Smooth muscle cell (in vitro differentiated cells): Measurements from ENCODE around the gene MPPED1. TPM values are rescaled to one million over a fixed set of nuclear protein-coding genes. Genes with fewer than 3 reads are reported as not detected.

Source experiments
- DNase-seq: peaks from one replicate; lab custom pipeline; 2025; ENCODE audit not compliant: unreplicated experiment; lab: John Stamatoyannopoulos, UW
- H2AFZ ChIP-seq: fragments of 200-600 bp; sonication (generic); 2 replicates; pipeline ENCODE4 v1.6.0; 2016; ENCODE audit warnings: antibody characterized with exemption, low read depth, mild to moderate bottlenecking
- H3F3A ChIP-seq: fragments of 200-600 bp; sonication (generic); 2 replicates; pipeline ENCODE4 v1.6.0; 2017; ENCODE audit warnings: antibody characterized with exemption, low read depth
- H3K27ac ChIP-seq: fragments of 200-600 bp; sonication (generic); 2 replicates; pipeline ENCODE4 v1.5.1; 2016; ENCODE audit warnings: low read depth, mild to moderate bottlenecking
- H3K27me3 ChIP-seq: fragments of 200-600 bp; sonication (generic); 2 replicates; pipeline ENCODE4 v1.6.1; 2016; ENCODE audit warnings: low read depth, mild to moderate bottlenecking
- H3K36me3 ChIP-seq: fragments of 200-600 bp; sonication (generic); 2 replicates; pipeline ENCODE4 v1.5.1; 2016; ENCODE audit warnings: low read depth
- H3K4me1 ChIP-seq: fragments of 200-600 bp; sonication (generic); 2 replicates; pipeline ENCODE4 v1.5.1; 2016; ENCODE audit warnings: low read depth
- H3K4me2 ChIP-seq: fragments of 200-600 bp; sonication (generic); 2 replicates; pipeline ENCODE4 v1.6.0; 2016; ENCODE audit warnings: mild to moderate bottlenecking
- H3K4me3 ChIP-seq: fragments of 200-600 bp; sonication (generic); 2 replicates; pipeline ENCODE4 v1.5.1; 2016; ENCODE audit warnings: mild to moderate bottlenecking
- H3K79me2 ChIP-seq: fragments of 200-600 bp; sonication (generic); 2 replicates; pipeline ENCODE4 v1.6.0; 2016; ENCODE audit warnings: low read depth, mild to moderate bottlenecking
- H3K9ac ChIP-seq: fragments of 200-600 bp; sonication (generic); 2 replicates; pipeline ENCODE4 v1.6.0; 2016; ENCODE audit warnings: low read depth
- H3K9me3 ChIP-seq: fragments of 200-600 bp; sonication (generic); replicated peaks from 2 replicates; pipeline ENCODE4 v1.5.1; 2016; ENCODE audit warnings: low read depth
- H4K20me1 ChIP-seq: fragments of 200-600 bp; sonication (generic); 2 replicates; pipeline ENCODE4 v1.6.0; 2016; ENCODE audit warnings: low read depth
- WGBS: methylation state at CpG from one replicate; pipeline ENCODE4 v1.1.7; 2016; ENCODE audit warnings: low lambda C conversion rate; 5-methylcytosine and 5-hydroxymethylcytosine counted together
- polyA plus RNA-seq: library from polyadenylated mRNA; unstranded; fragments of >200 nt; fragmentation: Nextera tagmentation; extraction: Ambion mirVana; gene quantifications from 2 replicates; pipeline ENCODE4 v1.2.1, GENCODE V29; 2016
- total RNA-seq: library from RNA; depleted of rRNA; stranded (reverse); fragments of >200 nt; gene quantifications from 2 replicates; pipeline ENCODE4 v1.2.3, GENCODE V29; 2014
- TF ChIP-seq, protein P1 (sequence below): fragments of 200-600 bp; sonication (generic); IDR thresholded peaks from 2 replicates; pipeline ENCODE4 v1.5.1; 2017; ENCODE audit warnings: borderline replicate concordance, mild to moderate bottlenecking, antibody characterized with exemption; ENCODE audit not compliant: insufficient read depth, poor library complexity, severe bottlenecking

MPPED1 gene
- total and polyA plus RNA-seq, 2 experiments from 2014 or later, result not detected

DNA sequence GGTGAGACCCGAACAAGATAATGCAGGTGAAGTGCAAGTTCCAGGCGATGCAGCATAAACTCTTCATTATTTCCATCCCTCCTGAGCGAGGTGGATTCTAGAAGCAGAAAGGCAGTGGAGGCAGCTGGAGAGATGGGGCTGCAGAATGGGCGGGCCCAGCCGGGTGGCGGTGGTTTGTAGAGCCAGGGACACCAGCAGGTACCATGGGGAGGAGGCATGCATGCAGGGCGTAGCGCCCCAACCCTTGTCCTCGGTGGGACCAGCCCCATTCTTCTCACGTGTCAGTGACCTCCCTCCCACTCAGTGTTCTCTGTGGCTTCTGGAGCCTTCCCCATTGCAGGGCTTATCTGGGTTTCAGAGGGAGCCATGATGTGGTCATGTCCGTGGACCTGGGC, 38.0 kb downstream of the MPPED1 start:
- Histone ChIP-seq H2AFZ (no peak overlapping the region), H3K9me3 (no peaks in the 10 kb centered on the region), H3F3A (no peaks in the 10 kb centered on the region), H3K27ac (no peak overlapping the region), H3K79me2 (no peaks in the 10 kb centered on the region), H3K4me1 (no peaks in the 10 kb centered on the region), H3K27me3 (no peaks in the 10 kb centered on the region), H3K4me2 (no peak overlapping the region), H3K9ac (no peak overlapping the region), H4K20me1 (no peaks in the 10 kb centered on the region), H3K4me3 (no peak overlapping the region), H3K36me3 (no peaks in the 10 kb centered on the region)
- WGBS, result 90% methylated on average over 11 of the region's 11 CpGs
- DNase-seq, result no peak
- TF ChIP-seq, protein P1, sequence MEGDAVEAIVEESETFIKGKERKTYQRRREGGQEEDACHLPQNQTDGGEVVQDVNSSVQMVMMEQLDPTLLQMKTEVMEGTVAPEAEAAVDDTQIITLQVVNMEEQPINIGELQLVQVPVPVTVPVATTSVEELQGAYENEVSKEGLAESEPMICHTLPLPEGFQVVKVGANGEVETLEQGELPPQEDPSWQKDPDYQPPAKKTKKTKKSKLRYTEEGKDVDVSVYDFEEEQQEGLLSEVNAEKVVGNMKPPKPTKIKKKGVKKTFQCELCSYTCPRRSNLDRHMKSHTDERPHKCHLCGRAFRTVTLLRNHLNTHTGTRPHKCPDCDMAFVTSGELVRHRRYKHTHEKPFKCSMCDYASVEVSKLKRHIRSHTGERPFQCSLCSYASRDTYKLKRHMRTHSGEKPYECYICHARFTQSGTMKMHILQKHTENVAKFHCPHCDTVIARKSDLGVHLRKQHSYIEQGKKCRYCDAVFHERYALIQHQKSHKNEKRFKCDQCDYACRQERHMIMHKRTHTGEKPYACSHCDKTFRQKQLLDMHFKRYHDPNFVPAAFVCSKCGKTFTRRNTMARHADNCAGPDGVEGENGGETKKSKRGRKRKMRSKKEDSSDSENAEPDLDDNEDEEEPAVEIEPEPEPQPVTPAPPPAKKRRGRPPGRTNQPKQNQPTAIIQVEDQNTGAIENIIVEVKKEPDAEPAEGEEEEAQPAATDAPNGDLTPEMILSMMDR, result no peak

DNA sequence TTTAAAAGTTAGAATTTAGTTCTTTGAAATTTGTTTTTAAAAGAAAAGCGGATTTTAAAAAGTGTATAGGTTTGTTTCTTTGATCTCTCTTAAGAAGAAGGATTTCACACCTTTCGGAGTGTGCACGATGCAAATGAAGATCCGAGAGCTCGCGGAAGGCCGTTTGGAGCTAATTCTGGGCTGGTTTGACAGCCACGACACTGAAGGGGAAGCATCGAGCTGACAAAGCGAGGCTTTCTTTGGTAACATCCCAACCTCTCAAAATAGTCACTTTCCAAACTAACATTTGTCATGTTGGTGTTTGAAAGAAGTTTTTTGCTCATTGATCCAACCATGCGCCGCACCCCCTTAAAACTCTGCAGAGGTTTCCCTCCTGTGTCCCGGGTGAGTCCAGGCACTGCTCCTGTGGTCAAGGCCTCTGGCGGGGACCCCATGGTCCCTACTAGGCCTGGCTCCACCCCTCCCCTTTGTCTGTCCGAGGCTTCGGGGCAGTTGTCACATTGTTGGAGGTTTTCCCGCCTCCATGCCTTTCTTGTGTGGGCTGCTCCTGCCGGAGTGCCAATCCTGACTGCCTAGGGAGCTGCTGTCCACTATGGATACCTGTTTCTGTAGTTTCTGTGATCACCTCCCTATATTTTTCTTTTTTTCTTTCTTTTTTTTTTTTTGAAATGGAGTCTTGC, 39.7 kb downstream of the MPPED1 start:
- DNase-seq, result no peak
- H3K27me3 ChIP-seq, result no peaks in the 10 kb centered on the region

DNA sequence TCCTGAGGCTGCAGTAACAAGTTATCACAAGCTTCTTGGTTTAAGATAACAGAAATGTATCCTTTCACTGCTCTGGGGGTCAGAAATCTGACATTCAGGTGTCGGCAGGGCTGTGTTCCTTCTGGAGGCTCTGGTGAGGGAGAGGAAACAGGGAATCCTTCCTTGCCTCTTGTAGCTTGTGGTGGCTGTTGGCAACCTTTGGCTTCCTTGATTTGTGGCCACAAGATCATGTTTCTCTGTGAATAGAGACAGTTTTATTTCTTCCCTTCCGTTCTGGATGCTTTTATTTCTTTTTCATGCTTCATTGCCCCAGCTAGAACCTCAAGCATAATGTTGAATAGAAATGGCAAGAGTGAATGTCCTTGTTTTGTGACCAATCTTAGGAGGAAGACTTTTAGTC, 44.0 kb downstream of the MPPED1 start:
- H3K79me2 ChIP-seq, result no peaks in the 10 kb centered on the region
- H3K4me2 ChIP-seq, result no peak overlapping the region
- DNase-seq, result no peak
- no peaks in the 10 kb centered on the region for H3F3A ChIP-seq
- peaks cover 3% of the 10 kb centered on the region for H3K27me3 ChIP-seq
- no peak overlapping the region for H3K27ac ChIP-seq
- H3K9ac ChIP-seq, result no peak overlapping the region
- no peaks in the 10 kb centered on the region for H3K9me3 ChIP-seq
- H3K4me3 ChIP-seq, result no peak overlapping the region
- H3K4me1 ChIP-seq, result no peaks in the 10 kb centered on the region
- H2AFZ ChIP-seq, result no peak overlapping the region
- WGBS, result 54% methylated on average over 2 of the region's 2 CpGs
- no peaks in the 10 kb centered on the region for H3K36me3 ChIP-seq
- TF ChIP-seq, protein P1, result no peak
- H4K20me1 ChIP-seq, result no peaks in the 10 kb centered on the region

More for the DNA sequence above, 39.7 kb downstream of the MPPED1 start:
- Histone ChIP-seq H3K4me2 (no peak overlapping the region), H3F3A (no peaks in the 10 kb centered on the region), H3K79me2 (no peaks in the 10 kb centered on the region), H3K9me3 (no peaks in the 10 kb centered on the region), H4K20me1 (no peaks in the 10 kb centered on the region), H3K27ac (no peak overlapping the region), H3K9ac (no peak overlapping the region), H2AFZ (no peak overlapping the region), H3K4me3 (no peak overlapping the region), H3K4me1 (no peaks in the 10 kb centered on the region), H3K36me3 (no peaks in the 10 kb centered on the region)
- 83% methylated on average over 18 of the region's 18 CpGs for WGBS
- TF ChIP-seq, protein P1, result no peak

DNA sequence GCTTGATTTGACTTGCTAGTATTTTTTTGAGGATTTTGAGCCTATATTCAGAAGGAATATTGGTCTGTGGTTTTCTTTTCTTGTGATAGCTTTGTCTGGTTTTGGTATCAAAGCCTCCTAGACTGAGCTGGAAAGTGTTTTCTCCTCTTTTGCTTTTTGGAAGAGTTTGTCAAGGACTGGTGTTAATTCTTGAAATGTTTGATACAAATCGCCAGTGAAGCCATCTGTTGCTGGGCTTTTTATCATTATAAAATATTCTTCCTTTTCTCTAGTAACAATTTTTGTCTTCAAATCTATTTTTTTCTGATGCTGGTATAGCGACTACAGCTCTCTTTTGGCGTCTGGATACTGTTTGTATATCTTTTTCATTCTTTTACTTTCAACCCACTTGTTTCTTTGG, 45.2 kb downstream of the MPPED1 start:
- no peak overlapping the region for H3K27ac ChIP-seq
- peaks cover 3% of the 10 kb centered on the region for H3K27me3 ChIP-seq
- no peak overlapping the region for H3K9ac ChIP-seq
- no peaks in the 10 kb centered on the region for H3K4me1 ChIP-seq
- no peaks in the 10 kb centered on the region for H3K79me2 ChIP-seq
- no peak for DNase-seq
- H3K9me3 ChIP-seq, result no peaks in the 10 kb centered on the region
- no peak overlapping the region for H3K4me3 ChIP-seq
- no peaks in the 10 kb centered on the region for H3K36me3 ChIP-seq
- no peak overlapping the region for H3K4me2 ChIP-seq
- 88% methylated on average over 3 of the region's 3 CpGs for WGBS
- TF ChIP-seq, protein P1, result no peak
- no peak overlapping the region for H2AFZ ChIP-seq
- H3F3A ChIP-seq, result no peaks in the 10 kb centered on the region
- no peaks in the 10 kb centered on the region for H4K20me1 ChIP-seq
